B cell (primary cell): ENCODE data around the gene PHLPP1. TPM values are rescaled to one million over a fixed set of nuclear protein-coding genes. Genes with fewer than 3 reads are reported as not detected.

Source experiments
- ATAC-seq: fragments of 200-7000 bp; cut with Tn5 transposase; one replicate; pipeline ENCODE4 v1.10.0; 2021; ENCODE audit warnings: low read depth, mild to moderate bottlenecking, moderate number of reproducible peaks, moderate library complexity
- CTCF ChIA-PET: fragments of 350-600 bp; sonication (Branson Sonifier 250); formaldehyde crosslinking; loops from one replicate; lab custom pipeline; 2021; ENCODE audit warnings: antibody characterized with exemption, inconsistent platforms; lab: Charles Lee
- POLR2A ChIA-PET: fragments of 350-600 bp; sonication (Branson Sonifier 250); formaldehyde crosslinking; loops from one replicate; lab custom pipeline; 2021; ENCODE audit warnings: antibody characterized with exemption; lab: Charles Lee
- DNase-seq: peaks from one replicate; pipeline ENCODE4 v3.0.0; 2013
- H2AFZ ChIP-seq: 2 replicates; pipeline ENCODE4 v1.6.1; 2012; ENCODE audit warnings: mild to moderate bottlenecking, low read depth, low read length; ENCODE audit not compliant: insufficient read depth, poor library complexity, severe bottlenecking
- H3K27ac ChIP-seq, 2 donors: 1 replicate in 1 of 2; 2 replicates in 1 of 2; pipeline ENCODE4 v1.5.1; 2012 to 2013; ENCODE audit warnings: low read length in 2 of 2, mild to moderate bottlenecking in 2 of 2, moderate library complexity in 1 of 2
- H3K27me3 ChIP-seq, 4 experiments: fragments of 200-600 bp in 1 of 4; sonication (generic) in 1 of 4; replicated peaks in 1 of 4; 1 replicate in 2 of 4; 2 replicates in 2 of 4; pipeline versions ENCODE4 v1.6.1 to v1.7.0; 2013 to 2016; ENCODE audit warnings: low read length in 3 of 4, mild to moderate bottlenecking in 2 of 4, mixed read lengths in 1 of 4, moderate library complexity in 1 of 4; ENCODE audit not compliant: insufficient read depth in 4 of 4, control insufficient read depth in 3 of 4; ENCODE audit errors: control extremely low read depth in 1 of 4
- H3K36me3 ChIP-seq, 2 experiments: replicated peaks in 1 of 2; 1 replicate in 1 of 2; 2 replicates in 1 of 2; pipeline versions ENCODE4 v1.6.1 to v1.7.1; 2013; ENCODE audit warnings: low read length in 1 of 2; ENCODE audit not compliant: insufficient read depth in 2 of 2, control insufficient read depth in 1 of 2; ENCODE audit errors: control extremely low read depth in 1 of 2, extremely low read depth in 1 of 2
- H3K4me1 ChIP-seq, 2 donors: fragments of 200-600 bp in 1 of 2; sonication (generic) in 1 of 2; 1 replicate in 1 of 2; 2 replicates in 1 of 2; pipeline versions ENCODE4 v1.5.1 to v1.6.1; 2013 to 2017; ENCODE audit warnings: low read length in 2 of 2; ENCODE audit not compliant: control insufficient read depth in 2 of 2, insufficient read depth in 2 of 2
- H3K4me2 ChIP-seq: replicated peaks from 2 replicates; pipeline ENCODE3; 2012; ENCODE audit warnings: mild to moderate bottlenecking, low read depth, low read length; ENCODE audit not compliant: poor library complexity, severe bottlenecking
- H3K4me3 ChIP-seq, 5 experiments: fragments of 200-600 bp in 1 of 5; sonication (generic) in 1 of 5; 1 replicate in 3 of 5; 2 replicates in 2 of 5; pipeline versions ENCODE4 v1.5.1 to v1.7.0; 2011 to 2016; ENCODE audit warnings: low read length in 4 of 5, mild to moderate bottlenecking in 4 of 5, low read depth in 2 of 5, control low read depth in 1 of 5, moderate library complexity in 1 of 5; ENCODE audit not compliant: insufficient read depth in 1 of 5; ENCODE audit errors: control extremely low read depth in 1 of 5, extremely low read depth in 1 of 5
- H3K79me2 ChIP-seq: fragments of 200-600 bp; sonication (generic); one replicate; pipeline ENCODE4 v1.6.0; 2016; ENCODE audit warnings: low read length; ENCODE audit not compliant: control insufficient read depth, insufficient read depth
- H3K9ac ChIP-seq: fragments of 200-600 bp; sonication (generic); 2 replicates; pipeline ENCODE4 v1.6.1; 2017; ENCODE audit warnings: mild to moderate bottlenecking, low read length, moderate library complexity
- H3K9me3 ChIP-seq, 3 donors: one replicate each; pipeline versions ENCODE4 v1.6.1 to v1.7.1; 2013; ENCODE audit warnings: low read length in 2 of 3; ENCODE audit not compliant: control insufficient read depth in 2 of 3, insufficient read depth in 1 of 3; ENCODE audit errors: control extremely low read depth in 1 of 3
- H4K20me1 ChIP-seq: 2 replicates; pipeline ENCODE4 v1.6.0; 2012; ENCODE audit warnings: mild to moderate bottlenecking, low read length; ENCODE audit not compliant: insufficient read depth, control insufficient read depth, poor library complexity, severe bottlenecking
- H3K27ac Mint-ChIP-seq: one replicate; pipeline ENCODE4 v1.8.0; 2021; ENCODE audit warnings: mixed read lengths
- H3K27me3 Mint-ChIP-seq: one replicate; pipeline ENCODE4 v1.8.0; 2021; ENCODE audit warnings: mixed read lengths
- H3K4me1 Mint-ChIP-seq: one replicate; pipeline ENCODE4 v1.8.0; 2021; ENCODE audit warnings: mixed read lengths
- H3K4me3 Mint-ChIP-seq: one replicate; pipeline ENCODE4 v1.8.0; 2021; ENCODE audit warnings: mixed read lengths
- H3K9me3 Mint-ChIP-seq: one replicate; pipeline ENCODE4 v1.8.0; 2022; ENCODE audit warnings: mixed read lengths; ENCODE audit not compliant: insufficient read depth
- EZH2 ChIP-seq: IDR thresholded peaks from 2 replicates; pipeline ENCODE4 v1.6.1; 2012; ENCODE audit warnings: borderline replicate concordance, low read depth, mild to moderate bottlenecking, moderate library complexity, low read length; ENCODE audit not compliant: insufficient read depth, poor library complexity, severe bottlenecking
- WGBS: methylation state at CpG from one replicate; pipeline ENCODE4 v1.1.5; 2013; ENCODE audit warnings: missing lambda C conversion rate; ENCODE audit not compliant: insufficient coverage; 5-methylcytosine and 5-hydroxymethylcytosine counted together
- intact Hi-C: fragments of 100-400 bp; cut with micrococcal nuclease; formaldehyde crosslinking; loops from one replicate; pipeline ENCODE4 v1.10.0; 2022
- polyA plus RNA-seq: library from polyadenylated mRNA; depleted of rRNA; stranded (reverse); fragments of >200 nt; gene quantifications from 2 replicates; pipeline ENCODE4 v1.2.3, GENCODE V29; 2012
- total RNA-seq, 2 donors: library from RNA; stranded (reverse); fragments of 120-200 nt in 1 of 2; gene quantifications; 1 replicate in 1 of 2; 2 replicates in 1 of 2; pipeline versions ENCODE4 v1.2.3 to v1.2.4, GENCODE V29; 2013 to 2022
- TF ChIP-seq, protein P1 (sequence below): fragments of 200-600 bp; IDR thresholded peaks from one replicate; pipeline ENCODE4 v1.8.0; 2022; ENCODE audit warnings: antibody characterized with exemption, mild to moderate bottlenecking

Gene PHLPP1
- total and polyA plus RNA-seq, 2 donors (not counting 1 experiment from before 2014, with no cell fraction given): 3.0 to 20.7 TPM

GRCh38 chr18:62942578-62942977 lies 227.2 kb downstream of the PHLPP1 start:
- WGBS: 95% methylated on average over 6 of the region's 8 CpGs
- no peaks in the 10 kb centered on the region for H4K20me1 ChIP-seq
- H3K27ac ChIP-seq: no peak overlapping the region

DNA sequence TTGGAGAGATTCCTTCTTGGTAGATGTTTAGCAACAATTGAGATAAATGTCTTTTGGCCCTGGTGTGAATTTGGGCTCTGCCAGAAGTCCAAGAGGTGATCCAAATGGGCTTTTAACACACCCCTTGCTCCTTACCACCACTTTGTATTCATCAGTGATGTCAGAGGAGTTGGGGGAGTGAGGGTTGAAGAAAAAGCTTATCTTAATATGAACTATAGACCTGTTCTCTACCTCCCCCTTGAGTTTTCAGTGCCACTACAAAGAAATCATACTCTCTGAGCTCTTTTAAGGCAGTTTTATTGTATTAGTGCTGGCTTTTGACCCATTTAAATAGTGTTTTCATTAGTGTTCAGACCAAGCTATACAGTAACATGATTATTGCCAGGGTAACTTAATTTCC lies 229.1 kb downstream of the PHLPP1 start:
- Histone ChIP-seq H3K27me3 (no peaks in the 10 kb centered on the region), H3K4me3 (no peak overlapping the region), H3K79me2 (no peaks in the 10 kb centered on the region), H3K4me2 (no peak overlapping the region), H3K36me3 (peaks cover 1 to 15% of the 10 kb centered on the region in 2 experiments), H3K27ac (no peak overlapping the region), H3K9me3 (no peaks in the 10 kb centered on the region), H3K4me1 (peaks cover 2% of the 10 kb centered on the region in 2 donors), H4K20me1 (no peaks in the 10 kb centered on the region), H2AFZ (no peak overlapping the region), H3K9ac (no peak overlapping the region)
- intact Hi-C loops: no loop called here
- peak; percentile 17 for ATAC-seq
- ChIA-PET CTCF (no interaction called here), POLR2A (no interaction called here)
- no peak overlapping the region for H3K27ac Mint-ChIP-seq
- DNase-seq: no peak
- TF ChIP-seq EZH2: no peak
- TF ChIP-seq, protein P1, sequence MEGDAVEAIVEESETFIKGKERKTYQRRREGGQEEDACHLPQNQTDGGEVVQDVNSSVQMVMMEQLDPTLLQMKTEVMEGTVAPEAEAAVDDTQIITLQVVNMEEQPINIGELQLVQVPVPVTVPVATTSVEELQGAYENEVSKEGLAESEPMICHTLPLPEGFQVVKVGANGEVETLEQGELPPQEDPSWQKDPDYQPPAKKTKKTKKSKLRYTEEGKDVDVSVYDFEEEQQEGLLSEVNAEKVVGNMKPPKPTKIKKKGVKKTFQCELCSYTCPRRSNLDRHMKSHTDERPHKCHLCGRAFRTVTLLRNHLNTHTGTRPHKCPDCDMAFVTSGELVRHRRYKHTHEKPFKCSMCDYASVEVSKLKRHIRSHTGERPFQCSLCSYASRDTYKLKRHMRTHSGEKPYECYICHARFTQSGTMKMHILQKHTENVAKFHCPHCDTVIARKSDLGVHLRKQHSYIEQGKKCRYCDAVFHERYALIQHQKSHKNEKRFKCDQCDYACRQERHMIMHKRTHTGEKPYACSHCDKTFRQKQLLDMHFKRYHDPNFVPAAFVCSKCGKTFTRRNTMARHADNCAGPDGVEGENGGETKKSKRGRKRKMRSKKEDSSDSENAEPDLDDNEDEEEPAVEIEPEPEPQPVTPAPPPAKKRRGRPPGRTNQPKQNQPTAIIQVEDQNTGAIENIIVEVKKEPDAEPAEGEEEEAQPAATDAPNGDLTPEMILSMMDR: no peak
- peaks cover 5% of the 10 kb centered on the region for H3K4me1 Mint-ChIP-seq
- no peaks in the 10 kb centered on the region for H3K27me3 Mint-ChIP-seq
- H3K9me3 Mint-ChIP-seq: no peaks in the 10 kb centered on the region
- H3K4me3 Mint-ChIP-seq: no peak overlapping the region

More at GRCh38 chr18:62942578-62942977, 227.2 kb downstream of the PHLPP1 start:
- ChIA-PET CTCF (no interaction called here), POLR2A (no interaction called here)
- intact Hi-C loops: no loop called here
- H3K4me2 ChIP-seq: no peak overlapping the region
- H3K79me2 ChIP-seq: no peaks in the 10 kb centered on the region
- DNase-seq: no peak
- peaks cover 1 to 15% of the 10 kb centered on the region in 2 experiments for H3K36me3 ChIP-seq
- H3K27me3 ChIP-seq: no peaks in the 10 kb centered on the region
- peaks cover 18% of the 10 kb centered on the region for H3K4me1 Mint-ChIP-seq
- no peak overlapping the region for H3K4me3 ChIP-seq
- no peak overlapping the region for H3K27ac Mint-ChIP-seq
- H3K4me3 Mint-ChIP-seq: no peak overlapping the region
- H3K4me1 ChIP-seq: peaks cover 6 to 14% of the 10 kb centered on the region in 2 donors
- ATAC-seq: no peak
- H3K9ac ChIP-seq: no peak overlapping the region
- H3K9me3 ChIP-seq: no peaks in the 10 kb centered on the region
- TF ChIP-seq, protein P1: no peak
- no peaks in the 10 kb centered on the region for H3K27me3 Mint-ChIP-seq
- no peak overlapping the region for H2AFZ ChIP-seq
- no peaks in the 10 kb centered on the region for H3K9me3 Mint-ChIP-seq
